Keratinocyte (primary cell): ENCODE measurements around the gene DTD1. TPM values are rescaled to one million over a fixed set of nuclear protein-coding genes. Genes with fewer than 3 reads are reported as not detected.

ENCODE experiments used
- DNase-seq: peaks from one replicate; pipeline ENCODE4 v3.0.0-alpha.2; 2011; ENCODE audit warnings: low read depth, missing footprints, low spot score
- FAIRE-seq: peaks from 2 replicates; lab custom pipeline; 2011; peaks lifted over from hg19 to GRCh38; lab: Jason Lieb, UNC
- H2AFZ ChIP-seq: 2 replicates; pipeline ENCODE4 v1.6.0; 2012; ENCODE audit warnings: low read length, control low read depth, inconsistent platforms; ENCODE audit not compliant: control insufficient read depth
- H3K27ac ChIP-seq: 2 replicates; pipeline ENCODE4 v1.5.1; 2011; ENCODE audit warnings: low read length; ENCODE audit not compliant: control insufficient read depth, insufficient read depth
- H3K27me3 ChIP-seq: 3 replicates; pipeline ENCODE4 v1.6.0; 2011; ENCODE audit warnings: low read length; ENCODE audit not compliant: control insufficient read depth, insufficient read depth; ENCODE audit errors: extremely low read depth
- H3K36me3 ChIP-seq, 2 experiments: 2 replicates in 1 of 2; 3 replicates in 1 of 2; pipeline ENCODE4 v1.5.1; 2011; ENCODE audit warnings: low read length in 2 of 2, mild to moderate bottlenecking in 1 of 2; ENCODE audit not compliant: control insufficient read depth in 2 of 2, insufficient read depth in 2 of 2; ENCODE audit errors: extremely low read depth in 1 of 2
- H3K4me1 ChIP-seq: 3 replicates; pipeline ENCODE4 v1.5.1; 2011; ENCODE audit warnings: low read length; ENCODE audit not compliant: control insufficient read depth, insufficient read depth; ENCODE audit errors: extremely low read depth
- H3K4me2 ChIP-seq: 3 replicates; pipeline ENCODE4 v1.6.0; 2011; ENCODE audit warnings: low read depth, low read length; ENCODE audit not compliant: control insufficient read depth, insufficient read depth; ENCODE audit errors: extremely low read depth
- H3K4me3 ChIP-seq, 3 experiments: fragments of 200-600 bp in 1 of 3; sonication (generic) in 1 of 3; 2 replicates in 2 of 3; 3 replicates in 1 of 3; pipeline ENCODE4 v1.5.1; 2011 to 2016; ENCODE audit warnings: low read length in 3 of 3, mild to moderate bottlenecking in 3 of 3, control low read depth in 2 of 3, inconsistent platforms in 1 of 3, low read depth in 1 of 3, mixed read lengths in 1 of 3, mixed run types in 1 of 3, moderate library complexity in 1 of 3; ENCODE audit not compliant: control insufficient read depth in 2 of 3, insufficient read depth in 2 of 3; ENCODE audit errors: extremely low read depth in 1 of 3
- H3K79me2 ChIP-seq: 2 replicates; pipeline ENCODE4 v1.6.0; 2012; ENCODE audit warnings: low read length; ENCODE audit not compliant: control insufficient read depth, insufficient read depth
- H3K9ac ChIP-seq: 3 replicates; pipeline ENCODE4 v1.6.0; 2011; ENCODE audit warnings: low read length; ENCODE audit not compliant: control insufficient read depth, insufficient read depth; ENCODE audit errors: extremely low read depth
- H3K9me1 ChIP-seq: 3 replicates; pipeline ENCODE4 v1.6.0; 2011; ENCODE audit warnings: low read length; ENCODE audit not compliant: control insufficient read depth, insufficient read depth; ENCODE audit errors: extremely low read depth
- H3K9me3 ChIP-seq: 2 replicates; pipeline ENCODE4 v1.5.1; 2012; ENCODE audit warnings: low read depth, low read length; ENCODE audit not compliant: control insufficient read depth
- H4K20me1 ChIP-seq: 3 replicates; pipeline ENCODE4 v1.6.0; 2011; ENCODE audit warnings: low read length; ENCODE audit not compliant: control insufficient read depth, insufficient read depth; ENCODE audit errors: extremely low read depth
- CTCF ChIP-seq, 3 experiments: IDR thresholded peaks in 1 of 3; conservative IDR thresholded peaks in 1 of 3; optimal IDR thresholded peaks in 1 of 3; 2 replicates in 2 of 3; 3 replicates in 1 of 3; pipeline versions ENCODE3 to v1.5.1; 2011; ENCODE audit warnings: low read length in 3 of 3, mild to moderate bottlenecking in 3 of 3, moderate library complexity in 2 of 3, control low read depth in 1 of 3, inconsistent platforms in 1 of 3; ENCODE audit not compliant: insufficient read depth in 2 of 3; ENCODE audit errors: extremely low read depth in 1 of 3
- EZH2 ChIP-seq: IDR thresholded peaks from one replicate; pipeline ENCODE4 v1.6.1; 2012; ENCODE audit warnings: inconsistent platforms, mild to moderate bottlenecking, low read length, moderate library complexity
- dilution Hi-C: fragments of 300-500 bp; cut with MboI; formaldehyde crosslinking; loops from one replicate; pipeline ENCODE4 v1.7.0; 2020; ENCODE audit warnings: low sequenced_read_pairs; ENCODE audit not compliant: extremely low pct_ligation_motif_present
- polyA plus RNA-seq, 5 experiments: library from polyadenylated mRNA; depleted of rRNA in 3 of 5; stranded (reverse) in 3 of 5; stranded (forward) in 1 of 5; unstranded in 1 of 5; fragments of >200 nt; gene quantifications; 1 replicate in 1 of 5; 2 replicates in 3 of 5; 3 replicates in 1 of 5; pipeline versions ENCODE4 v1.2.1 to v1.2.3, GENCODE V29; 2011 to 2012; ENCODE audit warnings: missing spikeins in 2 of 5, low read depth in 1 of 5, low replicate concordance in 1 of 5

Gene DTD1
- polyA plus RNA-seq, 1 donor (not counting 4 experiments of a cell fraction or from before 2014, with no cell fraction given), result 68.3 TPM

DNA sequence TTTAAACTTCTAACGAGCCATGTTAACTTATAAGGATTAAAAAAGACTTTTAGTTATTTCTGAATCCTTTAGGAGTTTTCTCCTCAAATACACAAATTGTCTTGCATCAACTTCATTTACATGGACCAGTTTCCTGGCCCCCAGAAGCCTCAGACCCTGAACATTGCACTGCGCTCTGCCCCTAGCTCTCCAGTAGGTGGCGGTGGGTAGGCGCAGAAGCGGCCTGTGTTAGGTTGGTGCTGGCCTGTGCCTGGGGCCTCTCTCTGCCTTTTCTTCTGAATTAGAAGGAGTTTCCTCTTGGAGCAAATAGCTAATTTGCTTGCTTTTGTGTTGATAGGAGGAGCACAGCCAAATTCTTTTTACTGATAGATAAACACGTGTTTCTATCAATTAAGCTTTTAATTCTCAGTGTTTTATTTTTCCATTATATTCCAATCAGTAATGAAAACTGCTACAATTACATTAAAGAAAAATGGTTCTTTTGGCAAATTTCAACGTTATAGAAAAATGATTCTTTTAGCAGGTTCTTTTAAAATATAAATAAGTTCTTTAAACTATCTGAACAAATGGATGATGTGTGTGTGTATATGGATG, 44.4 kb downstream of the DTD1 start:
- Histone ChIP-seq H3K9me3 (no peaks in the 10 kb centered on the region), H3K9ac (no peak overlapping the region), H3K4me1 (no peaks in the 10 kb centered on the region), H3K4me2 (no peak overlapping the region), H3K9me1 (no peaks in the 10 kb centered on the region), H3K36me3 (no peaks in the 10 kb centered on the region), H3K27ac (no peak overlapping the region), H3K4me3 (no peak overlapping the region), H4K20me1 (no peaks in the 10 kb centered on the region), H2AFZ (no peak overlapping the region), H3K27me3 (no peaks in the 10 kb centered on the region), H3K79me2 (no peaks in the 10 kb centered on the region)
- DNase-seq, result peak; percentile 11
- no peak for TF ChIP-seq EZH2
- peak; percentile 92 to 95 (median 94) for TF ChIP-seq CTCF (optimal IDR thresholded peaks at IDR 0.05 in 1 of 3, IDR thresholded peaks at IDR 0.05 in 1 of 3, conservative IDR thresholded peaks at IDR 0.05 in 1 of 3; ENCODE audit: extremely low read depth in 1 of 3, insufficient read depth in 2 of 3, low read length in 3 of 3)
- peak; percentile 51 for FAIRE-seq
- dilution Hi-C loops, result no loop called here

DNA sequence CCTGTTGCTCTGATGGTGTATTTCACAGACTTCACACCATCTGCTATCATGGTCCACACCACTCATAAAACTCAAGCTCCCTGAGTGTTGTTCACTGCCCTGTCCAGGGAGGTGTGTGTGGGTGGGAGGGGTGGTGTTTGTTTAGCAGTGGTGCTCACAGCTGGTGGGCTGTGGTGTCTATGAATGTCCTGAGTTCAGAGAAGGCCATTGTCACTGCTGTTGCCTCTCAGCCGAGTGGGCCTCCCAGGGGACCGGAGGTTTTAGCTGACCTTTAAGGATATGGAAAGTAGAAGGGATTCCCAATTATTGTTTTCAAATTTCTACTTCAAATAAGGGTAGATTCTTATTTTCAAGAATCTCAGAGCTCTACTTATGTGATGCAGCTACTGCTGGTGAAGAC, 45.6 kb downstream of the DTD1 start:
- no peak overlapping the region for H2AFZ ChIP-seq
- no peaks in the 10 kb centered on the region for H4K20me1 ChIP-seq
- no peaks in the 10 kb centered on the region for H3K36me3 ChIP-seq
- FAIRE-seq (no peak), DNase-seq (no peak)
- no peaks in the 10 kb centered on the region for H3K27me3 ChIP-seq
- no peaks in the 10 kb centered on the region for H3K79me2 ChIP-seq
- no peaks in the 10 kb centered on the region for H3K4me1 ChIP-seq
- H3K4me3 ChIP-seq, result no peak overlapping the region
- H3K9ac ChIP-seq, result no peak overlapping the region
- no peaks in the 10 kb centered on the region for H3K9me1 ChIP-seq
- no peak for TF ChIP-seq EZH2
- dilution Hi-C loops, result no loop called here
- no peak overlapping the region for H3K27ac ChIP-seq
- no peaks in the 10 kb centered on the region for H3K9me3 ChIP-seq
- H3K4me2 ChIP-seq, result no peak overlapping the region

DNA sequence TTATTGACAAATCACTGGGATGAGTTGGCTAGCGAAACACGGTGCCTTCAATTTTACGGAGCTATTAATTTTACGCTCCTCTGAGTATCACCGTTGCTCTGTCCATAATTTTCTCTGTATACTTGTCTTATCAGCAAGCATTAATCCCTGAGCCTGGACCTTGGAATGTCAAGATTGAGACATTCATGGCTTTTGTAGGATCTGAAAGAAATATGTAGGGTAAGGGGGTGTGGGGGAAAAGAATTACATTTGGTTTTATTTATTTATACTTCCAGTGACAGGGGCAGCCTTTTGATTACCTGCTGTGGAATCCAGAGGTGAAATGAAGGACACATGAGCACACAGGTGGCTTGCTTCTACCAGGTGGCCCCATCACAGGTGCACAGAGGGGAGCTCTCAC, 46.6 kb downstream of the DTD1 start:
- FAIRE-seq (no peak), DNase-seq (no peak)
- Histone ChIP-seq H3K9me1 (no peaks in the 10 kb centered on the region), H3K36me3 (no peaks in the 10 kb centered on the region), H3K27ac (no peak overlapping the region), H3K4me2 (no peak overlapping the region), H3K4me1 (no peaks in the 10 kb centered on the region), H3K79me2 (no peaks in the 10 kb centered on the region), H3K27me3 (no peaks in the 10 kb centered on the region), H3K9me3 (no peaks in the 10 kb centered on the region), H4K20me1 (no peaks in the 10 kb centered on the region), H3K9ac (no peak overlapping the region), H2AFZ (no peak overlapping the region), H3K4me3 (no peak overlapping the region)
- TF ChIP-seq CTCF (optimal IDR thresholded peaks at IDR 0.05 in 1 of 3, IDR thresholded peaks at IDR 0.05 in 1 of 3, conservative IDR thresholded peaks at IDR 0.05 in 1 of 3; ENCODE audit: extremely low read depth in 1 of 3, insufficient read depth in 2 of 3, low read length in 3 of 3) (no peak), EZH2 (no peak)
- dilution Hi-C loops, result no loop called here
